ENCODE results near the gene GRB7. TPM values are rescaled to one million over a fixed set of nuclear protein-coding genes. Genes with fewer than 3 reads are reported as not detected.

The GRB7 gene
- polyA plus RNA-seq, 2 of the 4 experiments (the other 2 are of a cell fraction), result 5.9 to 10.1 TPM

DNA sequence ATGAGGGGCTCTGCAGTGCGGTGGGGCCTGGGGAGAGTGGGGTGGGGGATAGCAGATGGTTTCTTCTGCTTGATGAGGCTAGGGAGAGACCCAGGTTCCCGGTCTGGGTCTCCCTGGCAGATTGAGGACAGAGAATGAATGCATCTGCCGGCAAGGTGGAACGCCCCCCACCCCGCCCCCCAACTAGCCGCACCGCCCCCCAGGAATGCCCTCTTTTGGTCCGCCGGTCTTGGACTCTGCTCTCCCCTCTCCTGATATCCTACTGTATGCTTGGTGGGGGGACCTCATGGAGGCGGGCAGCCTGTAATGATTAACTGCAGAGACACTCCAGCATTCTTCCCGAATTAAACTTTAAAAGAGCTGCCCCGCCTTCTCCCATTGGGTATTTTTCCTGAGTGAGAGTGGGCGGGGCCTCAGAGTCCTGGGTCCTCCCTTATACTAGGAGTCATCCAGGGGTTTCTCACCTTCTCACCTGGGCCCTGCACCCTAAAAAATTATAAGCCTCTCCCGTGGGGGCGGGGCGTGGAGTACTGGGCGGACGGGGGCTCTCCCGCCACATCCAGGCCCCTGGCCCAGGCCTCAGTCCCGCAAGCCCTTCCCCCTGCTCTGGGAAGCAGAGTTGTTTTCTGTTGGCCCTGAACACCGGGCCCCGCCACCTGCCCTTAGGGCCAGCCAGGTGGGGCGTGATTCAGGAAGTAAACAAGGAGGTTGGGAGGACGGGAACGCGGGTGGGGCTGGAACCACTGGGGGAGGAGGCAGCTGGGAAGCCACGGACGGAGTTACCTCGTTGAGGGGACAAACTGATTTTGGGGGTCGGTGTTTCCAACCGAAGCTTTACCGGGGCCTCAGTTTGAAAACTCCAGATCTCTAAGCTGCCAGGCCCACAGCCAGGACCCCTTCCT lies 1.5 kb downstream of the GRB7 start (continued):
- no peak for TF ChIP-seq ATOH8 (CRISPR knock-in tag; IDR thresholded peaks at IDR 0.05; ENCODE audit: low read depth)
- no peak for TF ChIP-seq E2F6 (IDR thresholded peaks at IDR 0.05; ENCODE audit: borderline replicate concordance, low read depth)

DNA sequence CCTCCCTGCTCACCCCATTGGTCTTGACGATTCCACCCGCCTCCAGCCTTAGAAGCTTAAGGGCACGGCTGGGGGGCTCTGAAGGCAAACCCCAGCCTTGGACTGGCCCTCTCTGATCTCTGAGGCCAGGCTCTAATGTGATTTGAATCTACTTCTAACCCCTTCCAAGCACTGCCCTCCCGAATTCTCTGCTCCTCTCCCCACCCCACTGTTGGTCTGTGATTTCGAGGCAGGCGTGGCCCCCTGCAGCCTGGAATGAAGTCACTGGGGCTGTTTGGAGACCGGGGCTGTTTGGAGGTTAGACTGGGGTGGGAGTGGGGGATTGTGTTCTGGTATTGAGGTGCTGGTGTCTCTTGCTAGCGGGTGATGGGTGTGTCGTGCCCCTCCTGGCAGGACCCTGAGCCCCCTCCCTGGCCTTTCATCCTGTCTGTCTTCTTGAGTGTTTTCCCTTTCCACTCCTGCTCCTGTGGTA lies 2.2 kb downstream of the GRB7 start:
- ATAC-seq, result peak in 1 of 2 experiments; percentile 6; a peak in 3 of 6 replicates
- H3K4me2 ChIP-seq, result peak overlapping the region; percentile 99
- no peak for FAIRE-seq
- CTCF ChIA-PET, result interaction anchor here (1.1 to 2.0 kb wide), 5 partner anchors 9 to 118 kb away, joined by 4 to 12 read pairs (median 6); partner anchors contain the start of gene MIEN1
- peak overlapping the region; percentile 63 for H3K4me3 ChIP-seq
- WGBS (ENCODE audit: missing lambda C conversion rate), result 21% methylated on average over 9 of the region's 9 CpGs
- DNase-seq (ENCODE audit: low read depth in 1 of 2, low spot score in 1 of 2), result peak in 1 of 2 experiments; percentile 55
- H3K4me1 ChIP-seq, result peaks cover 40% of the 10 kb centered on the region
- TF ChIP-seq JUN (IDR thresholded peaks at IDR 0.05), result no peak
- no peak for TF ChIP-seq FOXS1 (CRISPR knock-in tag; IDR thresholded peaks at IDR 0.05)
- TF ChIP-seq E2F6 (IDR thresholded peaks at IDR 0.05; ENCODE audit: borderline replicate concordance, low read depth), result 0 out of 2 replicates have a peak, but pooled peaks have one; percentile 28
- TF ChIP-seq EP300 (IDR thresholded peaks at IDR 0.05), result no peak
- no peak for TF ChIP-seq CBX8 (IDR thresholded peaks at IDR 0.05)
- TF ChIP-seq RCOR1 (IDR thresholded peaks at IDR 0.05; ENCODE audit: low read depth, low read length), result no peak
- no peaks in the 10 kb centered on the region for H3K9me3 ChIP-seq
- peak overlapping the region; percentile 73 to 87 for H3K27ac ChIP-seq
- POLR2A ChIA-PET, result interaction anchor here (0.8 to 2.3 kb wide), 2 partner anchors 10 to 52 kb away, joined by 4 to 19 read pairs; partner anchors contain the start of genes MIEN1 and PGAP3

- CTCF ChIA-PET, result interaction anchor here (1.2 to 2.0 kb wide), 3 partner anchors 13 to 117 kb away, joined by 4 to 12 read pairs (median 7); no protein-coding TSS in a partner anchor
- peak; percentile 60 to 66 for DNase-seq (ENCODE audit: low read depth in 1 of 2, low spot score in 1 of 2)
- peak; percentile 7 for FAIRE-seq
- 26% methylated on average over 13 of the region's 16 CpGs for WGBS (ENCODE audit: missing lambda C conversion rate)
- Histone ChIP-seq H3K4me2 (peak overlapping the region; percentile 99), H3K4me1 (peaks cover 40% of the 10 kb centered on the region), H3K27ac (peak overlapping the region; percentile 73 to 87), H3K9me3 (no peaks in the 10 kb centered on the region), H3K4me3 (peak overlapping the region; percentile 63)
- POLR2A ChIA-PET, result interaction anchor here (2.3 kb wide), 1 partner anchor 11 kb away, joined by 19 read pairs; the partner anchor contains the start of gene MIEN1
- ATAC-seq, result no peak; a peak in 1 of 6 replicates
- peak; percentile 25; the same call in 1 of the 2 replicates for TF ChIP-seq FOSL2 (IDR thresholded peaks at IDR 0.05)
- no peak; the same call in 1 of the 2 replicates for TF ChIP-seq FOSL2 (CRISPR knock-in tag; IDR thresholded peaks at IDR 0.05)
- TF ChIP-seq NR3C1 (IDR thresholded peaks at IDR 0.05), result no peak
These were observed 2.8 kb downstream of the GRB7 start for GRCh38 chr17:39740357-39741111.

GRCh38 chr17:39742126-39742855 lies 4.6 kb downstream of the GRB7 start:
- CTCF ChIA-PET, result interaction anchor here (0.5 to 15.6 kb wide), 6 partner anchors 11 to 446 kb away, joined by 3 to 171 read pairs (median 4); partner anchors contain the start of gene MIEN1

More at GRCh38 chr17:39742126-39742855, 4.6 kb downstream of the GRB7 start:
- Histone ChIP-seq H3K27ac (no peak overlapping the region), H3K4me3 (no peak overlapping the region), H3K4me2 (no peak overlapping the region), H3K4me1 (peaks cover 25% of the 10 kb centered on the region), H3K9me3 (no peaks in the 10 kb centered on the region)
- no peak for FAIRE-seq
- ATAC-seq, result no peak
- POLR2A ChIA-PET, result no interaction called here
- TF ChIP-seq, protein P1, sequence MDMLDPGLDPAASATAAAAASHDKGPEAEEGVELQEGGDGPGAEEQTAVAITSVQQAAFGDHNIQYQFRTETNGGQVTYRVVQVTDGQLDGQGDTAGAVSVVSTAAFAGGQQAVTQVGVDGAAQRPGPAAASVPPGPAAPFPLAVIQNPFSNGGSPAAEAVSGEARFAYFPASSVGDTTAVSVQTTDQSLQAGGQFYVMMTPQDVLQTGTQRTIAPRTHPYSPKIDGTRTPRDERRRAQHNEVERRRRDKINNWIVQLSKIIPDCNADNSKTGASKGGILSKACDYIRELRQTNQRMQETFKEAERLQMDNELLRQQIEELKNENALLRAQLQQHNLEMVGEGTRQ (IDR thresholded peaks at IDR 0.05), result no peak
- no peak for TF ChIP-seq FOSB (CRISPR knock-in tag; IDR thresholded peaks at IDR 0.05)
- no peak for TF ChIP-seq TFCP2L1 (CRISPR knock-in tag; IDR thresholded peaks at IDR 0.05)
- TF ChIP-seq, protein P2, sequence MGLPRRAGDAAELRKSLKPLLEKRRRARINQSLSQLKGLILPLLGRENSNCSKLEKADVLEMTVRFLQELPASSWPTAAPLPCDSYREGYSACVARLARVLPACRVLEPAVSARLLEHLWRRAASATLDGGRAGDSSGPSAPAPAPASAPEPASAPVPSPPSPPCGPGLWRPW (IDR thresholded peaks at IDR 0.05), result no peak
- TF ChIP-seq CBX8 (IDR thresholded peaks at IDR 0.05), result no peak
- TF ChIP-seq CEBPB (IDR thresholded peaks at IDR 0.05), result no peak
- no peak for TF ChIP-seq ATOH8 (CRISPR knock-in tag; IDR thresholded peaks at IDR 0.05; ENCODE audit: low read depth)
- TF ChIP-seq ZFP36 (IDR thresholded peaks at IDR 0.05; ENCODE audit: borderline replicate concordance, partially characterized antibody), result no peak
- TF ChIP-seq KDM5A (IDR thresholded peaks at IDR 0.05), result no peak
- TF ChIP-seq CBX2 (IDR thresholded peaks at IDR 0.05; ENCODE audit: borderline replicate concordance, low read depth), result no peak
- 86% methylated on average over 16 of the region's 18 CpGs for WGBS (ENCODE audit: missing lambda C conversion rate)
- no peak for DNase-seq (ENCODE audit: low read depth in 1 of 2, low spot score in 1 of 2)

Measured in A549 (cell line).